Activated naive CD4-positive, alpha-beta T cell treated with anti-CD3 and anti-CD28 coated beads for 36 hours (primary cell): ENCODE results near the gene PKIB. TPM values are rescaled to one million over a fixed set of nuclear protein-coding genes. Genes with fewer than 3 reads are reported as not detected.
A peak's percentile ranks its signal among the peaks of the same experiment; 100 is the strongest.

Experiments
- CTCF ChIA-PET: fragments of 350-600 bp; sonication (Branson Sonifier 250); formaldehyde crosslinking; loops from one replicate; lab custom pipeline; 2021; ENCODE audit warnings: antibody characterized with exemption; lab: Charles Lee
- DNase-seq: peaks from one replicate; pipeline ENCODE4 v3.0.0-alpha.2; 2020
- H3K27ac Mint-ChIP-seq: one replicate; pipeline ENCODE4 v1.8.0; 2021; ENCODE audit warnings: mild to moderate bottlenecking, mixed read lengths
- H3K27me3 Mint-ChIP-seq: one replicate; pipeline ENCODE4 v1.8.0; 2021; ENCODE audit warnings: low read depth, mixed read lengths
- H3K36me3 Mint-ChIP-seq: one replicate; pipeline ENCODE4 v1.8.0; 2021; ENCODE audit warnings: low read depth, mixed read lengths
- H3K4me1 Mint-ChIP-seq: one replicate; pipeline ENCODE4 v1.8.0; 2021; ENCODE audit warnings: low read depth, mixed read lengths
- H3K4me3 Mint-ChIP-seq: one replicate; pipeline ENCODE4 v1.8.0; 2021; ENCODE audit warnings: mild to moderate bottlenecking, moderate library complexity, mixed read lengths
- H3K9me3 Mint-ChIP-seq: one replicate; pipeline ENCODE4 v1.8.0; 2021; ENCODE audit warnings: mixed read lengths
- intact Hi-C: fragments of 100-400 bp; cut with micrococcal nuclease; formaldehyde crosslinking; loops from one replicate; pipeline ENCODE4 v1.15.1; 2023
- total RNA-seq, 2 experiments: library from RNA; stranded (reverse); gene quantifications; one replicate each; pipeline ENCODE4 v1.2.3, GENCODE V29; 2021

The PKIB gene
- total RNA-seq, 2 experiments from 2014 or later, result 0.67 TPM; not detected in 1

GRCh38 chr6:122715725-122716124, 105.5 kb downstream of the PKIB start:
- DNase-seq, result no peak
- Mint-ChIP-seq H3K27ac (no peak overlapping the region), H3K4me1 (no peaks in the 10 kb centered on the region), H3K36me3 (no peaks in the 10 kb centered on the region), H3K27me3 (peaks cover 2% of the 10 kb centered on the region), H3K4me3 (no peak overlapping the region), H3K9me3 (no peaks in the 10 kb centered on the region)
- CTCF ChIA-PET, result interaction anchor here (1.2 kb wide), 1 partner anchor 15 kb away, joined by 3 read pairs; no protein-coding TSS in a partner anchor
- intact Hi-C loops, result no loop called here

GRCh38 chr6:122717350-122717749, 107.1 kb downstream of the PKIB start:
- Mint-ChIP-seq H3K9me3 (no peaks in the 10 kb centered on the region), H3K4me3 (no peak overlapping the region), H3K36me3 (no peaks in the 10 kb centered on the region), H3K4me1 (no peaks in the 10 kb centered on the region), H3K27me3 (peaks cover 2% of the 10 kb centered on the region), H3K27ac (no peak overlapping the region)
- CTCF ChIA-PET, result interaction anchor here (0.5 kb wide), 1 partner anchor 13 kb away, joined by 4 read pairs; no protein-coding TSS in a partner anchor
- DNase-seq, result no peak
- intact Hi-C loops, result no loop called here

DNA sequence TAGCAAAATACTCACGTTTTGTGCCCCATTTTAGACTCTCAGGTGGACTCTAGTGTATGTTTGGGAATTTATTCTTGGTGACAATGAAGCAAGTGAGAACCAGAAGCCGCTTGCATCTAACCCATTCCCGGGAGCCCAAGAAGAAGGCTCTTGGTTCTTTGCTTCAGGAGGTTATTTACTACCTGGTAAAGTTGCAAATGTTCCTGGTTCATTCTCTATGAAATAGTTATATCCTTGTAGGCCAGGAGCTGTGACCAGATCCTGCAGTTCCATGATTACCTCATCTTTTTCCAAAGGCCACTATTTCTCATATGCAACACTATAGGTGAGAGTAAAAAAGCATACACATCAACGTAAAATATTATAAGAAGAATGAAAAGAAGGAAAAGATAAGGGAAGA, 108.4 kb downstream of the PKIB start:
- Mint-ChIP-seq H3K4me1 (no peaks in the 10 kb centered on the region), H3K27me3 (peaks cover 2% of the 10 kb centered on the region), H3K27ac (no peak overlapping the region), H3K36me3 (no peaks in the 10 kb centered on the region), H3K9me3 (no peaks in the 10 kb centered on the region), H3K4me3 (no peak overlapping the region)
- intact Hi-C loops, result no loop called here
- no peak for DNase-seq
- CTCF ChIA-PET, result no interaction called here

DNA sequence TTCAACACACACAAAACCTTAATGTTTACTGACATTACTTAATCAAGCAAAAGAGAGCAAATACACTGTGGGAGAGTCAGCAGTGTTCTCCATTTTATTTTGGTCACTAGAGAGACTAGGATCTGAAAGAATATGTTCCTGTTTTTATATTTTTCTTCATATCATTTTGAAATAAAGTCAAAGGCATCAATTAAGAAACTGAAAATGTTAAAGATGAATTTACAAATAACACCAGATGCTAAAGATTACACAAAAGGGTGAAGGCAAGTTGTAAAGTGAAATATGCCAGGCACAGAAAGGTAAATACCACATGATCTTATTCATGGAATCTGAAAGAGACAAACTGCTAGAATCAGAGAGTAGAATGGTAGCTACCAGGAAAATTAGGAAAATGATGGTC, 109.0 kb downstream of the PKIB start:
- Mint-ChIP-seq H3K4me3 (no peak overlapping the region), H3K27me3 (peaks cover 2% of the 10 kb centered on the region), H3K36me3 (no peaks in the 10 kb centered on the region), H3K9me3 (no peaks in the 10 kb centered on the region), H3K4me1 (no peaks in the 10 kb centered on the region), H3K27ac (no peak overlapping the region)
- CTCF ChIA-PET, result no interaction called here
- intact Hi-C loops, result no loop called here
- DNase-seq, result no peak

GRCh38 chr6:122722746-122723145, 112.5 kb downstream of the PKIB start:
- H3K4me3 Mint-ChIP-seq, result no peak overlapping the region
- no peaks in the 10 kb centered on the region for H3K9me3 Mint-ChIP-seq
- no peak overlapping the region for H3K27ac Mint-ChIP-seq
- H3K4me1 Mint-ChIP-seq, result no peaks in the 10 kb centered on the region
- H3K36me3 Mint-ChIP-seq, result no peaks in the 10 kb centered on the region
- H3K27me3 Mint-ChIP-seq, result peaks cover 2% of the 10 kb centered on the region
- CTCF ChIA-PET, result no interaction called here
- intact Hi-C loops, result no loop called here
- DNase-seq, result no peak

- Mint-ChIP-seq H3K4me1 (no peaks in the 10 kb centered on the region), H3K4me3 (no peak overlapping the region), H3K9me3 (no peaks in the 10 kb centered on the region), H3K27ac (no peak overlapping the region), H3K36me3 (no peaks in the 10 kb centered on the region), H3K27me3 (peaks cover 4% of the 10 kb centered on the region)
- intact Hi-C loops, result loop anchor here (1.0 to 2.0 kb wide), 2 partner anchors 234 to 346 kb away; no protein-coding TSS in a partner anchor
- no peak for DNase-seq
- CTCF ChIA-PET, result interaction anchor here (1.0 to 7.9 kb wide), 3 partner anchors 12 to 235 kb away, joined by 4 to 83 read pairs (median 4); no protein-coding TSS in a partner anchor
These were observed 116.4 kb downstream of the PKIB start for GRCh38 chr6:122726649-122727048.

DNA sequence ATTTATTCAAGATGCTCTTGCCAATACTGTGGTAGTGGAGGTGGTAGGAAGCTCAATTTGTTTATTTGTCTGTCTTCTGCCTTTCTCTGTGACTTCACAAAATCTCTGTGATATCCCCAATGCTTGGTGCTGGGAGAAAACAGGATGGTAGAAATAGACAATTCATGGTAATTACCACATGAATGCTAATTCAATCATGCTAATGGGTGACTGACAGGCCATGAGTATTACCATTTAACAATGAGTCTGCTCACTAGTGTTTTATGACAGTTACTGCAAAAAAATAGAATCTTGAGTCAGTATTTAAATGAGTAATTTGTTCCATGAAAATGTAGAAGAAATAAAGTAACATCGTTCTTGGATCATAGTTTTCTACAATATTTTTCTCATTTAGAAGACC, 117.0 kb downstream of the PKIB start:
- Mint-ChIP-seq H3K4me3 (no peak overlapping the region), H3K36me3 (no peaks in the 10 kb centered on the region), H3K27ac (no peak overlapping the region), H3K27me3 (peaks cover 4% of the 10 kb centered on the region), H3K4me1 (no peaks in the 10 kb centered on the region), H3K9me3 (no peaks in the 10 kb centered on the region)
- CTCF ChIA-PET, result interaction anchor here (1.0 to 7.9 kb wide), 3 partner anchors 11 to 235 kb away, joined by 4 to 83 read pairs (median 4); no protein-coding TSS in a partner anchor
- intact Hi-C loops, result loop anchor here (2.0 kb wide), 1 partner anchor 346 kb away; no protein-coding TSS in a partner anchor
- no peak for DNase-seq

GRCh38 chr6:122730334-122730733, 120.1 kb downstream of the PKIB start:
- intact Hi-C loops, result loop anchor here (1.0 to 5.0 kb wide), 5 partner anchors 109 to 987 kb away; partner anchors contain the start of gene PKIB
- CTCF ChIA-PET, result interaction anchor here (0.6 to 7.9 kb wide), 15 partner anchors 10 to 1270 kb away, joined by 3 to 83 read pairs (median 4); no protein-coding TSS in a partner anchor
- Mint-ChIP-seq H3K27me3 (peaks cover 19% of the 10 kb centered on the region), H3K4me1 (no peaks in the 10 kb centered on the region), H3K9me3 (no peaks in the 10 kb centered on the region), H3K36me3 (no peaks in the 10 kb centered on the region), H3K4me3 (no peak overlapping the region), H3K27ac (no peak overlapping the region)
- no peak for DNase-seq

DNA sequence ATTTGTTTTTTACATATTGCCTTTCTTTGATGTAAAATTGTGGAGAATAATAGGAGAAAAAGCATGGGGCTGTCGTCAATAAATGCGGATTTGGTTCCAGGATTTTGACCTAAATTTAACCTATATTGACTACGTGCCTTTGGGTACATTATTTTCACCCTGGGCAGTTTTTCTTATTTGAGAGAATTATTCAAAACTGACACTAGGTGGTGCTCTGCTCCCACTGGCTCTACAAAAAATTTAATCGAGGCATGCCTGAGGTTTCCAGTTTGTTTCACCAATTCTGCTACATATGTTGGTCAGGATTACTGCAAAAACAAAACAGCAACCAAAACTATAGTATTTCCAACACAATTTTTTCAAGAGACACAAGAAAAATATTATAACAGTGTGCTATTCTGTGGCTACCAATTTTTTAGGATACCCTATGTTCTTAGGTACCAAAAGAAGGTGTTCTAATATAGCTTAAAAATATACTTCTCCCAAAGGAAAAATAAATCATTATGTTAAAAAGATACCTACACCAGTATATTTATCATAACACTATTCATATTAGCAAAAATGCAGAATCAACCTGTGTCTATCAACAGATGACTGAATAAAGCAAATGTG, 120.7 kb downstream of the PKIB start:
- CTCF ChIA-PET, result interaction anchor here (0.5 to 7.9 kb wide), 14 partner anchors 11 to 149 kb away, joined by 3 to 83 read pairs (median 4); no protein-coding TSS in a partner anchor
- intact Hi-C loops, result loop anchor here (1.0 to 5.0 kb wide), 5 partner anchors 108 to 986 kb away; partner anchors contain the start of gene PKIB
- no peaks in the 10 kb centered on the region for H3K4me1 Mint-ChIP-seq
- no peak overlapping the region for H3K4me3 Mint-ChIP-seq
- H3K36me3 Mint-ChIP-seq, result no peaks in the 10 kb centered on the region
- DNase-seq, result peak; percentile 31
- H3K9me3 Mint-ChIP-seq, result no peaks in the 10 kb centered on the region
- H3K27me3 Mint-ChIP-seq, result peaks cover 19% of the 10 kb centered on the region
- H3K27ac Mint-ChIP-seq, result no peak overlapping the region

DNA sequence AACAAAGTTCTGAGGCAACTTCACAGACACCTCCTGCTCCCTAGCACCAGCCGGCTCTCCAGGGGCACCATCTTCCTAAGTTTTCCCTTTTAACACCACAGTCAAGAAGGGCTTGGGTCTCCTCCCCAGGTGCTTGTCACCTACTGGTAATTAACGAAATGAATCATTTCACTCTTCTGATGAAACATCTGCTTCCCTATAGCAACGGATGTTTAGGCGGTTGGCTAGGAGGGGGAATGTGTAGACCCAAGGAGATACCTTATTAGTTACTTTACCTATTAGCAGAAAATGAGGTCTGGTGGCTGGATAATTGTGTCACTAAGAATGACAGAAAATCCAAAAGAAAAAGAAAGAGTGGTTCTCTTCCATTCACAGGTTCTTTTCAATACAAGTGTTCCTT, 123.1 kb downstream of the PKIB start:
- no peaks in the 10 kb centered on the region for H3K36me3 Mint-ChIP-seq
- DNase-seq, result no peak
- H3K9me3 Mint-ChIP-seq, result no peaks in the 10 kb centered on the region
- CTCF ChIA-PET, result interaction anchor here (0.7 to 7.9 kb wide), 4 partner anchors 37 to 546 kb away, joined by 3 to 83 read pairs (median 4); no protein-coding TSS in a partner anchor
- no peak overlapping the region for H3K27ac Mint-ChIP-seq
- H3K27me3 Mint-ChIP-seq, result peaks cover 19% of the 10 kb centered on the region
- intact Hi-C loops, result loop anchor here (5.0 kb wide), 2 partner anchors 256 to 984 kb away; no protein-coding TSS in a partner anchor
- no peak overlapping the region for H3K4me3 Mint-ChIP-seq
- no peaks in the 10 kb centered on the region for H3K4me1 Mint-ChIP-seq

- Mint-ChIP-seq H3K27ac (no peak overlapping the region), H3K36me3 (no peaks in the 10 kb centered on the region), H3K4me3 (no peak overlapping the region), H3K9me3 (no peaks in the 10 kb centered on the region), H3K27me3 (peaks cover 19% of the 10 kb centered on the region), H3K4me1 (no peaks in the 10 kb centered on the region)
- DNase-seq, result no peak
- CTCF ChIA-PET, result no interaction called here
- intact Hi-C loops, result loop anchor here (5.0 kb wide), 2 partner anchors 257 to 983 kb away; no protein-coding TSS in a partner anchor
These were observed 124.6 kb downstream of the PKIB start for GRCh38 chr6:122734529-122735395.

DNA sequence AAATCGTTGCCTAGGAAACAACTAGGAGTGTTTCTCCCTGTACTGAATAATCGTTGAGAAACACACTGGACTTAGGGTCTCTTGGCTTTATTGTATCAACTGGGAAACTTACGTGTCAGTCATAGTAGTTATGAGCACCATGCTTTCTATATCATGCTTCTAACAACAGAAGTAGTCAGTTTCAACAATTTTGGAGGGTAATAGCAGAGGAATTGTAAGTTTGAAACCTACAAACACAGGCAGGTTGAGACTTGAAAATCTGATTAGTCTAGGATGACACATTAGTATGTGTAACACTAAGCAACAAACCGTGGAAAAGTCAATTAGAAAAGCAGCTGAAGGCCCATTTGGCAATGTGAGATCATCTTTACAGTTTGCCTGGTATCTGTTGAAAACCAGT, 125.4 kb downstream of the PKIB start:
- CTCF ChIA-PET, result no interaction called here
- H3K27ac Mint-ChIP-seq, result no peak overlapping the region
- peaks cover 15% of the 10 kb centered on the region for H3K27me3 Mint-ChIP-seq
- H3K9me3 Mint-ChIP-seq, result no peaks in the 10 kb centered on the region
- H3K4me1 Mint-ChIP-seq, result no peaks in the 10 kb centered on the region
- H3K4me3 Mint-ChIP-seq, result no peak overlapping the region
- no peak for DNase-seq
- intact Hi-C loops, result no loop called here
- no peaks in the 10 kb centered on the region for H3K36me3 Mint-ChIP-seq
